Activated naive CD8-positive, alpha-beta T cell treated with anti-CD3 and anti-CD28 coated beads, Interleukin-2, amount 50 U/mL, for 16 hours (primary cell): ENCODE data around the gene CC2D2A.

Experiments used
- DNase-seq: peaks from one replicate; pipeline ENCODE4 v3.0.0-alpha.2; 2020; ENCODE audit warnings: low read depth, low spot score

The CC2D2A gene

GRCh38 chr4:15466596-15466995, 3.1 kb upstream of the CC2D2A start:
- DNase-seq = no peak

- DNase-seq = no peak
Observed at GRCh38 chr4:15470128-15470475, 420 bp downstream of the CC2D2A start.

- DNase-seq = no peak
Observed at GRCh38 chr4:15476396-15476795, 6.7 kb downstream of the CC2D2A start.

GRCh38 chr4:15478724-15479088, 9.0 kb downstream of the CC2D2A start:
- no peak for DNase-seq

- no peak for DNase-seq
Observed at GRCh38 chr4:15479089-15479912, 9.6 kb downstream of the CC2D2A start.

- DNase-seq = no peak
Observed at GRCh38 chr4:15479913-15480185, 10.2 kb downstream of the CC2D2A start.

- no peak for DNase-seq
Observed at GRCh38 chr4:15481961-15482745, 12.5 kb downstream of the CC2D2A start.

- no peak for DNase-seq
Observed at GRCh38 chr4:15482842-15483241, 13.2 kb downstream of the CC2D2A start.

- no peak for DNase-seq
Observed at GRCh38 chr4:15488136-15488535, 18.5 kb downstream of the CC2D2A start.

GRCh38 chr4:15488658-15489470, 19.2 kb downstream of the CC2D2A start:
- DNase-seq = no peak

GRCh38 chr4:15489551-15489950, 19.9 kb downstream of the CC2D2A start:
- no peak for DNase-seq

- no peak for DNase-seq
Observed at GRCh38 chr4:15493411-15493810, 23.7 kb downstream of the CC2D2A start.

GRCh38 chr4:15495621-15496020, 25.9 kb downstream of the CC2D2A start:
- DNase-seq = no peak

- DNase-seq = no peak
Observed at GRCh38 chr4:15498356-15498755, 28.7 kb downstream of the CC2D2A start.

GRCh38 chr4:15500701-15501100, 31.0 kb downstream of the CC2D2A start:
- no peak for DNase-seq

- no peak for DNase-seq
Observed at GRCh38 chr4:15501941-15502340, 32.3 kb downstream of the CC2D2A start.

- DNase-seq = no peak
Observed at GRCh38 chr4:15502384-15502783, 32.7 kb downstream of the CC2D2A start.

- DNase-seq = no peak
Observed at GRCh38 chr4:15504041-15504440, 34.4 kb downstream of the CC2D2A start.

- no peak for DNase-seq
Observed at GRCh38 chr4:15506464-15506863, 36.8 kb downstream of the CC2D2A start.

GRCh38 chr4:15507679-15508078, 38.0 kb downstream of the CC2D2A start:
- no peak for DNase-seq

- no peak for DNase-seq
Observed at GRCh38 chr4:15510961-15511360, 41.3 kb downstream of the CC2D2A start.

GRCh38 chr4:15513545-15513944, 43.9 kb downstream of the CC2D2A start:
- no peak for DNase-seq

- no peak for DNase-seq
Observed at GRCh38 chr4:15515106-15515505, 45.4 kb downstream of the CC2D2A start.
